Heart left ventricle (tissue), 13 donors: Measurements from ENCODE around the gene IKZF1.

Source experiments
- POLR2A ChIP-seq, 2 donors: fragments of 450-650 bp; IDR thresholded peaks; one replicate each; pipeline ENCODE4 v1.6.1; 2017; ENCODE audit warnings: antibody characterized with exemption in 2 of 2, mild to moderate bottlenecking in 2 of 2, moderate library complexity in 2 of 2
- TF ChIP-seq, protein P1 (sequence below), 12 donors: fragments of 200-600 bp; sonication (generic) in 4 of 12; IDR thresholded peaks; one replicate each; pipeline versions ENCODE4 v1.5.0 to v1.8.0; 2018 to 2022; ENCODE audit warnings: antibody characterized with exemption in 12 of 12, mild to moderate bottlenecking in 5 of 12
- donor health status: ischemic (EF 13 %, LVEDD 7.1; RV severe dilation, severe dysfunction).
- donor health status: DM: no; HTN: yes; CAD: no.
- donor health status: DM: no; HTN: no; CAD: no.
- donor health status: ischemic (EF 25% LVEDD 6.9; RV normal size, moderate dysfunction).
- donor health status: ischemic (EF 25% LVEDD 5.7; RV mildly dilated, moderate dysfunction).
- donor health status: ischemic (EF 35%, LVEDD 5.7; RV mildly dilated, moderate dysfunction).
- donor health status: nonischemic (EF 11% LVEDD 7.7; RV severe dilation, severe dysfunction).
- donor health status: DM: yes; HTN: yes; CAD: no.
- donor health status: PGD.
- donor health status: ischemic (EF 29% LVEDD 5.4; RV normal size, mild dysfunction).
- donor health status: nonischemic (EF 23%, LVEDD 6.1; RV moderate dilation, normal function).

DNA sequence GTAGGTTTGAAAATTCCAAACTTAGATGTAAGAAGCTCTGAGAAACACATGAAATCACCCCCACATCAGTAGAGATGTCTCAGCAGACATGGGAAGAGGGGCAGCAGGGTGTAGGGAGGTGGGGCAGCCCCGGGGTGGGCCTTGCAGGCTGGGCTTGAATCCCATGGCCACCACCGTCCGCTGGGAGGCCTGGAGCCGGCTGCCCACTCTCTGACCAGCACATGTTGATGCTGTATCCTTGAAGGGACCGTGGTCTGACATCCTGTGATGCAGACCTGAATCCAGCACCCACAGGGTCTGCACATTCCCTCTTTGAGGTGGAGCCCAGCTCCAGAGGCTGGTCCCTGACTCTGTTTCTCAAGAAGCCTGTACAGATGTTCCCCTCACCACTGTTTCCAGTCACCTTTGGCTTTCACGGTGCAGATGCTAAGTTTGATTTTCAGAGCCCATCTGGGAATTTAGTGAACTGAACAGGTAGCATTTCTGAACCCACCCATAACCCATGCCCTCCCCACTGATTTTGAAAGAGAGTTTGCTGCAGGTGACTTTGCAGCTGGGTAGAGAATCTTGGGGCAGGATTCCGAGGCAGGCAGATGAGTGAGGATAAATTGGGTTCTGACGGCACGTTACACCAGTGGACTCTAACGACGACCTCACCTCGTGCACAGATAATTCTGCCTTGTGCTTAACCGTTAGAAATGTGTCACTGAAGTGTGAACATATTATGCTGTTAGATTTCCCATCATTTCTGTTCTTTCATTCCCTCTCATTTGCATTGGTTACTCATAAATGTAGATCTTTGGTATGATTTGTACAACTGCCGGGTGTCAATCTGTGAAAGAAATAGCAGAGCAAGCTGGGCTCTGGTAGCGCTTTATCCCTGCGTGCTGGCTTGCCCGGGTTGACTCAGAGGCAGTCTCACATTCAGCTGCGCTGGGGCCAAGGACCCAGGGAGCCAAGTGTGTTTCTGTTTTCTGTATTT lies 45.7 kb downstream of the IKZF1 start:
- TF ChIP-seq, protein P1, sequence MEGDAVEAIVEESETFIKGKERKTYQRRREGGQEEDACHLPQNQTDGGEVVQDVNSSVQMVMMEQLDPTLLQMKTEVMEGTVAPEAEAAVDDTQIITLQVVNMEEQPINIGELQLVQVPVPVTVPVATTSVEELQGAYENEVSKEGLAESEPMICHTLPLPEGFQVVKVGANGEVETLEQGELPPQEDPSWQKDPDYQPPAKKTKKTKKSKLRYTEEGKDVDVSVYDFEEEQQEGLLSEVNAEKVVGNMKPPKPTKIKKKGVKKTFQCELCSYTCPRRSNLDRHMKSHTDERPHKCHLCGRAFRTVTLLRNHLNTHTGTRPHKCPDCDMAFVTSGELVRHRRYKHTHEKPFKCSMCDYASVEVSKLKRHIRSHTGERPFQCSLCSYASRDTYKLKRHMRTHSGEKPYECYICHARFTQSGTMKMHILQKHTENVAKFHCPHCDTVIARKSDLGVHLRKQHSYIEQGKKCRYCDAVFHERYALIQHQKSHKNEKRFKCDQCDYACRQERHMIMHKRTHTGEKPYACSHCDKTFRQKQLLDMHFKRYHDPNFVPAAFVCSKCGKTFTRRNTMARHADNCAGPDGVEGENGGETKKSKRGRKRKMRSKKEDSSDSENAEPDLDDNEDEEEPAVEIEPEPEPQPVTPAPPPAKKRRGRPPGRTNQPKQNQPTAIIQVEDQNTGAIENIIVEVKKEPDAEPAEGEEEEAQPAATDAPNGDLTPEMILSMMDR (IDR thresholded peaks at IDR 0.05): no peak
- TF ChIP-seq POLR2A (IDR thresholded peaks at IDR 0.05): no peak
